Liver (tissue), 9 donors: ENCODE data around the gene PGM1. TPM values are rescaled to one million over a fixed set of nuclear protein-coding genes. Genes with fewer than 3 reads are reported as not detected.
"Not testable (repeated sequence)": the region's sequence is repeated elsewhere in the genome, so short reads cannot be mapped to it uniquely, and the experiment has no call there.

ENCODE experiments used
- DNase-seq: peaks from one replicate; pipeline ENCODE4 v3.0.0-alpha.2; 2017; ENCODE audit warnings: low spot score
- H3K27ac ChIP-seq, 2 donors: one replicate each; pipeline ENCODE4 v1.7.0; 2013; ENCODE audit warnings: inconsistent platforms in 2 of 2, low read length in 2 of 2, control low read depth in 1 of 2, low read depth in 1 of 2, mild to moderate bottlenecking in 1 of 2
- H3K27me3 ChIP-seq, 4 donors: one replicate each; pipeline versions ENCODE4 v1.6.1 to v1.7.0; 2013; ENCODE audit warnings: low read length in 3 of 4, inconsistent platforms in 1 of 4, mild to moderate bottlenecking in 1 of 4, moderate library complexity in 1 of 4; ENCODE audit not compliant: control insufficient read depth in 4 of 4, insufficient read depth in 4 of 4
- H3K36me3 ChIP-seq, 4 donors: one replicate each; pipeline versions ENCODE4 v1.6.1 to v1.7.0; 2013; ENCODE audit warnings: low read length in 3 of 4, mild to moderate bottlenecking in 3 of 4, low read depth in 1 of 4, moderate library complexity in 1 of 4; ENCODE audit not compliant: control insufficient read depth in 4 of 4, insufficient read depth in 3 of 4
- H3K4me1 ChIP-seq, 4 donors: one replicate each; pipeline versions ENCODE4 v1.6.1 to v1.7.0; 2013; ENCODE audit warnings: low read length in 3 of 4, mild to moderate bottlenecking in 3 of 4, moderate library complexity in 1 of 4; ENCODE audit not compliant: control insufficient read depth in 4 of 4, insufficient read depth in 4 of 4
- H3K4me3 ChIP-seq, 3 donors: one replicate each; pipeline versions ENCODE4 v1.6.1 to v1.7.0; 2013; ENCODE audit warnings: low read length in 3 of 3, control low read depth in 1 of 3, low read depth in 1 of 3, mild to moderate bottlenecking in 1 of 3
- H3K9ac ChIP-seq, 2 donors: one replicate each; pipeline ENCODE4 v1.7.0; 2013; ENCODE audit warnings: low read length in 2 of 2, mild to moderate bottlenecking in 2 of 2, moderate library complexity in 2 of 2, control low read depth in 1 of 2, low read depth in 1 of 2
- H3K9me3 ChIP-seq, 4 donors: one replicate each; pipeline versions ENCODE4 v1.6.1 to v1.7.0; 2013; ENCODE audit warnings: low read length in 3 of 4; ENCODE audit not compliant: control insufficient read depth in 4 of 4
- ATF3 ChIP-seq: IDR thresholded peaks from 2 replicates; pipeline ENCODE4 v1.6.1; 2016; ENCODE audit warnings: antibody characterized with exemption
- CTCF ChIP-seq: fragments of 150-350 bp; IDR thresholded peaks from 2 replicates; pipeline ENCODE4 v1.5.1; 2017; ENCODE audit warnings: improper control_type of control experiment, low read depth, low read length; ENCODE audit not compliant: missing input control
- FOXA1 ChIP-seq: IDR thresholded peaks from 2 replicates; pipeline ENCODE4 v1.6.1; 2016; ENCODE audit warnings: antibody characterized with exemption
- FOXA2 ChIP-seq: IDR thresholded peaks from 2 replicates; pipeline ENCODE4 v1.6.1; 2016; ENCODE audit warnings: antibody characterized with exemption
- HNF4A ChIP-seq, 2 donors: conservative IDR thresholded peaks; 2 replicates each; pipeline ENCODE4 v1.6.1; 2016; ENCODE audit warnings: antibody characterized with exemption in 2 of 2, mild to moderate bottlenecking in 2 of 2
- HNF4G ChIP-seq: IDR thresholded peaks from 2 replicates; pipeline ENCODE4 v1.6.1; 2016; ENCODE audit warnings: antibody characterized with exemption
- JUND ChIP-seq, 2 donors: IDR thresholded peaks; 2 replicates each; pipeline ENCODE4 v1.6.1; 2016; ENCODE audit warnings: antibody characterized with exemption in 2 of 2
- MAX ChIP-seq: IDR thresholded peaks from 2 replicates; pipeline ENCODE4 v1.6.1; 2016; ENCODE audit warnings: antibody characterized with exemption
- NR2F2 ChIP-seq: IDR thresholded peaks from 2 replicates; pipeline ENCODE4 v1.6.1; 2016; ENCODE audit warnings: antibody characterized with exemption
- RAD21 ChIP-seq, 2 donors: IDR thresholded peaks; 2 replicates each; pipeline ENCODE4 v1.6.1; 2016; ENCODE audit warnings: antibody characterized with exemption in 2 of 2, mild to moderate bottlenecking in 2 of 2
- RXRA ChIP-seq, 2 donors: IDR thresholded peaks; 2 replicates each; pipeline ENCODE4 v1.6.1; 2017 to 2018; ENCODE audit warnings: antibody characterized with exemption in 2 of 2, mild to moderate bottlenecking in 1 of 2
- SP1 ChIP-seq: IDR thresholded peaks from 2 replicates; pipeline ENCODE4 v1.6.1; 2018; ENCODE audit warnings: antibody characterized with exemption, mild to moderate bottlenecking
- TAF1 ChIP-seq: conservative IDR thresholded peaks from 2 replicates; pipeline ENCODE4 v1.6.1; 2016; ENCODE audit warnings: antibody characterized with exemption, mild to moderate bottlenecking
- YY1 ChIP-seq: IDR thresholded peaks from 2 replicates; pipeline ENCODE4 v1.6.1; 2016; ENCODE audit warnings: antibody characterized with exemption, mild to moderate bottlenecking
- WGBS: extraction: QIAGEN DNeasy Blood & Tissue Kit; methylation state at CpG from one replicate; pipeline ENCODE4 v1.1.7; 2013; 5-methylcytosine and 5-hydroxymethylcytosine counted together
- polyA plus RNA-seq, 2 donors: library from polyadenylated mRNA; stranded (reverse) in 1 of 2; unstranded in 1 of 2; fragments of 200-250 nt in 1 of 2; fragments of >200 nt in 1 of 2; fragmentation: Nextera tagmentation in 1 of 2; extraction: Ambion mirVana in 1 of 2; gene quantifications; one replicate each; pipeline versions ENCODE4 v1.2.1 to v1.2.3, GENCODE V29; 2013 to 2015
- total RNA-seq, 2 donors: library from RNA; depleted of rRNA; stranded (reverse); fragments of >200 nt; gene quantifications; one replicate each; pipeline ENCODE4 v1.2.3, GENCODE V29; 2014
- TF ChIP-seq, protein P1 (sequence below): IDR thresholded peaks from 2 replicates; pipeline ENCODE4 v1.6.1; 2016; ENCODE audit warnings: antibody characterized with exemption, mild to moderate bottlenecking
- TF ChIP-seq, protein P2 (sequence below): IDR thresholded peaks from 2 replicates; pipeline ENCODE4 v1.6.1; 2016; ENCODE audit warnings: antibody characterized with exemption
- donor health status: healthy.
- donor health status: healthy.
- donor health status: healthy.
- donor health status: healthy.
- donor health status: healthy.

PGM1 gene
- total and polyA plus RNA-seq, 4 donors: 57.3 to 224 (median 120) TPM

DNA sequence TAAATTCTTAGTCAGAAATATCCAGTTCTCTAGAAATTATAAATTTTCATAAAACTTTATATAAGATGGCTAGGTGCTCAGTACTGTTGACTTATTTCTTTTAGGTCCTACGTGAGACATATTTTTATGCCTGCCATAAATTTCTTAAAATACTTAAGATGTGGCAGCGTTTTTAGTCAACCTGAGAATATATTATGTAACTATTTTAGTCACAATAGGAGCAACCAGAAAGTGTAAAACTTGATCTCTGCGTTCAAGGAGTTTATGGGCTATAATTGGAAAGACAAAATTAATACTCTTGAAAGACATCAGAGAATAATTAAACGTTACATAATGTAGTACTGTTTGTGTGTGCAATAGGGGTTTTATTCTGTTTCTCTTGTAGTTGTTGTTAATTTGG is 24.1 kb upstream of the PGM1 start:
- WGBS: 92% methylated on average over 4 of the region's 4 CpGs
- no peak for DNase-seq
- no peaks in the 10 kb centered on the region for H3K36me3 ChIP-seq
- no peak overlapping the region for H3K27ac ChIP-seq
- H3K9me3 ChIP-seq: no peaks in the 10 kb centered on the region
- H3K4me3 ChIP-seq: no peak overlapping the region
- H3K4me1 ChIP-seq: no peaks in the 10 kb centered on the region
- no peaks in the 10 kb centered on the region for H3K27me3 ChIP-seq
- H3K9ac ChIP-seq: no peak overlapping the region
- no peak for TF ChIP-seq RAD21 (IDR thresholded peaks at IDR 0.05)
- TF ChIP-seq RXRA (IDR thresholded peaks at IDR 0.05): no peak
- TF ChIP-seq TAF1: no peak
- no peak for TF ChIP-seq HNF4A (conservative IDR thresholded peaks at IDR 0.05)
- no peak for TF ChIP-seq NR2F2
- TF ChIP-seq FOXA2: no peak
- TF ChIP-seq JUND (IDR thresholded peaks at IDR 0.05): no peak
- no peak for TF ChIP-seq SP1
- TF ChIP-seq FOXA1: no peak
- no peak for TF ChIP-seq ATF3

DNA sequence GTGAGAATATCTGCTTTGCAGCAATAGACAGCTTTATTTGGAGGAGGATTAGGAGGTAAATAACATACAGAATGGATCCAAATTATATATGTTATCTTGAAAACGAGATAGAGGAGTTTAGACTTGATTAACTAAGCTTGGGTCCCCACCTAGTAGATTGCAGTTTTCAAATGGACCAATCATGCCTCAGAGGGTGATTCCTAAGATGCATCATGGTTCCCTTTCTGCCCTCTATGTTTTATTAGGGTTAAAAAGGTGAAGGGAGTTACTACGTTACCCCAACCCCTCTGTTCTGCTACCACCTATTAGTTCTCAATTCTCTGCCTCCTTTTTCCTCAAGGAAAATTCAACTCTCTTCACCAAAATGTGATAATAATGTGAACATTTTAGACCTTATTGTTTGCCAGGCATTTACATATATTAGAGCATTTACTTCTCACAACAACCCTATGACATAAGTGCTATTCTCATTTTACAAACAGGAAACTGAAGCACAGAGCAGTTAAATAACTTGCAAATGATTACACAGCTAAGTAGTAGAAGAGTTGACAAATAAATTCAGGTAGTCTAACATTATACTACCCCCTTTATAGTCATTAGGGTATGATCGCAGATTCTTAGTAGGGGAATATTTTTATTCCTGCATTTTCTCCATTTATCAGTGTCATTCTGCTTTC is 23.4 kb upstream of the PGM1 start:
- Histone ChIP-seq H3K36me3 (no peaks in the 10 kb centered on the region), H3K27me3 (no peaks in the 10 kb centered on the region), H3K4me1 (no peaks in the 10 kb centered on the region), H3K9me3 (no peaks in the 10 kb centered on the region), H3K4me3 (no peak overlapping the region), H3K9ac (no peak overlapping the region), H3K27ac (no peak overlapping the region)
- no peak for DNase-seq
- WGBS: 81% methylated on average over 3 of the region's 3 CpGs
- TF ChIP-seq MAX: no peak
- TF ChIP-seq NR2F2: no peak
- TF ChIP-seq FOXA2: no peak
- TF ChIP-seq HNF4A (conservative IDR thresholded peaks at IDR 0.05): no peak
- no peak for TF ChIP-seq RAD21 (IDR thresholded peaks at IDR 0.05)
- no peak for TF ChIP-seq ATF3
- no peak for TF ChIP-seq TAF1
- no peak for TF ChIP-seq HNF4G
- TF ChIP-seq SP1: no peak
- TF ChIP-seq, protein P1, sequence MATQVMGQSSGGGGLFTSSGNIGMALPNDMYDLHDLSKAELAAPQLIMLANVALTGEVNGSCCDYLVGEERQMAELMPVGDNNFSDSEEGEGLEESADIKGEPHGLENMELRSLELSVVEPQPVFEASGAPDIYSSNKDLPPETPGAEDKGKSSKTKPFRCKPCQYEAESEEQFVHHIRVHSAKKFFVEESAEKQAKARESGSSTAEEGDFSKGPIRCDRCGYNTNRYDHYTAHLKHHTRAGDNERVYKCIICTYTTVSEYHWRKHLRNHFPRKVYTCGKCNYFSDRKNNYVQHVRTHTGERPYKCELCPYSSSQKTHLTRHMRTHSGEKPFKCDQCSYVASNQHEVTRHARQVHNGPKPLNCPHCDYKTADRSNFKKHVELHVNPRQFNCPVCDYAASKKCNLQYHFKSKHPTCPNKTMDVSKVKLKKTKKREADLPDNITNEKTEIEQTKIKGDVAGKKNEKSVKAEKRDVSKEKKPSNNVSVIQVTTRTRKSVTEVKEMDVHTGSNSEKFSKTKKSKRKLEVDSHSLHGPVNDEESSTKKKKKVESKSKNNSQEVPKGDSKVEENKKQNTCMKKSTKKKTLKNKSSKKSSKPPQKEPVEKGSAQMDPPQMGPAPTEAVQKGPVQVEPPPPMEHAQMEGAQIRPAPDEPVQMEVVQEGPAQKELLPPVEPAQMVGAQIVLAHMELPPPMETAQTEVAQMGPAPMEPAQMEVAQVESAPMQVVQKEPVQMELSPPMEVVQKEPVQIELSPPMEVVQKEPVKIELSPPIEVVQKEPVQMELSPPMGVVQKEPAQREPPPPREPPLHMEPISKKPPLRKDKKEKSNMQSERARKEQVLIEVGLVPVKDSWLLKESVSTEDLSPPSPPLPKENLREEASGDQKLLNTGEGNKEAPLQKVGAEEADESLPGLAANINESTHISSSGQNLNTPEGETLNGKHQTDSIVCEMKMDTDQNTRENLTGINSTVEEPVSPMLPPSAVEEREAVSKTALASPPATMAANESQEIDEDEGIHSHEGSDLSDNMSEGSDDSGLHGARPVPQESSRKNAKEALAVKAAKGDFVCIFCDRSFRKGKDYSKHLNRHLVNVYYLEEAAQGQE: no peak
- TF ChIP-seq, protein P2, sequence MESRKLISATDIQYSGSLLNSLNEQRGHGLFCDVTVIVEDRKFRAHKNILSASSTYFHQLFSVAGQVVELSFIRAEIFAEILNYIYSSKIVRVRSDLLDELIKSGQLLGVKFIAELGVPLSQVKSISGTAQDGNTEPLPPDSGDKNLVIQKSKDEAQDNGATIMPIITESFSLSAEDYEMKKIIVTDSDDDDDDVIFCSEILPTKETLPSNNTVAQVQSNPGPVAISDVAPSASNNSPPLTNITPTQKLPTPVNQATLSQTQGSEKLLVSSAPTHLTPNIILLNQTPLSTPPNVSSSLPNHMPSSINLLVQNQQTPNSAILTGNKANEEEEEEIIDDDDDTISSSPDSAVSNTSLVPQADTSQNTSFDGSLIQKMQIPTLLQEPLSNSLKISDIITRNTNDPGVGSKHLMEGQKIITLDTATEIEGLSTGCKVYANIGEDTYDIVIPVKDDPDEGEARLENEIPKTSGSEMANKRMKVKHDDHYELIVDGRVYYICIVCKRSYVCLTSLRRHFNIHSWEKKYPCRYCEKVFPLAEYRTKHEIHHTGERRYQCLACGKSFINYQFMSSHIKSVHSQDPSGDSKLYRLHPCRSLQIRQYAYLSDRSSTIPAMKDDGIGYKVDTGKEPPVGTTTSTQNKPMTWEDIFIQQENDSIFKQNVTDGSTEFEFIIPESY: no peak
- no peak for TF ChIP-seq JUND (IDR thresholded peaks at IDR 0.05)
- TF ChIP-seq YY1: no peak
- no peak for TF ChIP-seq CTCF

GRCh38 chr1:63572686-63573085 is 20.5 kb upstream of the PGM1 start:
- not testable (repeated sequence) for H3K4me3 ChIP-seq, H3K4me1 ChIP-seq, H3K27ac ChIP-seq, H3K9ac ChIP-seq, H3K36me3 ChIP-seq, H3K27me3 ChIP-seq, DNase-seq, H3K9me3 ChIP-seq
- 95% methylated on average over 8 of the region's 8 CpGs for WGBS

GRCh38 chr1:63574203-63574796 is 18.9 kb upstream of the PGM1 start:
- H3K27ac ChIP-seq, DNase-seq, H3K4me1 ChIP-seq, H3K36me3 ChIP-seq, H3K9me3 ChIP-seq, H3K9ac ChIP-seq, H3K27me3 ChIP-seq, H3K4me3 ChIP-seq: not testable (repeated sequence)
- 93% methylated on average over 2 of the region's 2 CpGs for WGBS
